ENCODE measurements around the gene ASPDH. TPM values are rescaled to one million over a fixed set of nuclear protein-coding genes. Genes with fewer than 3 reads are reported as not detected.

ASPDH gene
- polyA plus RNA-seq, 1 donor (not counting 4 experiments of a cell fraction or from before 2014, with no cell fraction given) = not detected

DNA sequence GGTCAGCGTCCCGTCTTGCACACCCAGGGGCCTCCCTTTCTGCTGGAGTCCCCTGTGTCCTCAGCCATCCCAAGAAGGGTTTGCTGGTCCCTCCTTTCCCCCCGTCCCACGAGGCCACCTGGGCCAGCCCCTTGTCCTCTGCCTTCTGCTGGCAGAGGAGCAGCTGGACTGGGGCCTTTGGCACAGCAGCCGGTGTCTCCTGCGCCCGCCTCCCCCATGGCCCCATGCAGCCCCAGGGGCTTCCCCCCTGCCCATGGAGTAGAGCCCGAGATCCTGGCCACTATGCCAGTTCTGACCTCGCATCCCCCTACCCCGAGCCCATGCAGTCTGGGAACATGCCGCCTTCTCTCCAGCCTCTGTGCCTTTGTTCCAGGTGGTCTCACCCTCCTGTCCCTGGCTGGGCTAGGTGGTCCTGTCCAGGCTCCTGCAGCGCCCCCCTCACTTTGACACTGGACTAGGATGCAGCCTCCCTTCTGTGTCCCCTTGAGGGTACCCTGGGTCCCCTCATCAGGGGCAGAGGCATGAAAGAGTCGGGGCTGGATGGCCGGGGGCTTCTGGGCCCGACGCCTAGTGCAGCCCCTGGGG, 31.4 kb downstream of the ASPDH start:
- dilution Hi-C loops (cut with MboI; ENCODE audit: extremely low pct_ligation_motif_present, low sequenced_read_pairs) = no loop called here
- Histone ChIP-seq H3K4me3 (ENCODE audit: control insufficient read depth in 2 of 3, extremely low read depth in 1 of 3, insufficient read depth in 2 of 3, low read depth in 1 of 3, low read length in 3 of 3) (no peak overlapping the region), H3K27me3 (ENCODE audit: control insufficient read depth, extremely low read depth, insufficient read depth, low read length) (peaks cover 4% of the 10 kb centered on the region), H3K79me2 (ENCODE audit: control insufficient read depth, insufficient read depth, low read length) (peaks cover 15% of the 10 kb centered on the region), H4K20me1 (ENCODE audit: control insufficient read depth, extremely low read depth, insufficient read depth, low read length) (peaks cover 4% of the 10 kb centered on the region), H3K36me3 (ENCODE audit: control insufficient read depth in 2 of 2, extremely low read depth in 1 of 2, insufficient read depth in 2 of 2, low read length in 2 of 2) (peaks cover 7 to 25% of the 10 kb centered on the region in 2 experiments), H3K4me2 (ENCODE audit: control insufficient read depth, extremely low read depth, insufficient read depth, low read depth, low read length) (no peak overlapping the region), H3K27ac (ENCODE audit: control insufficient read depth, insufficient read depth, low read length) (no peak overlapping the region), H3K9me1 (ENCODE audit: control insufficient read depth, extremely low read depth, insufficient read depth, low read length) (peaks cover 2% of the 10 kb centered on the region), H3K4me1 (ENCODE audit: control insufficient read depth, extremely low read depth, insufficient read depth, low read length) (peaks cover 2% of the 10 kb centered on the region), H3K9me3 (ENCODE audit: control insufficient read depth, low read depth, low read length) (no peaks in the 10 kb centered on the region), H2AFZ (ENCODE audit: control insufficient read depth, low read length) (no peak overlapping the region), H3K9ac (ENCODE audit: control insufficient read depth, extremely low read depth, insufficient read depth, low read length) (no peak overlapping the region)
- FAIRE-seq = no peak
- DNase-seq (ENCODE audit: low read depth, low spot score) = no peak
- TF ChIP-seq EZH2 (IDR thresholded peaks at IDR 0.05; ENCODE audit: low read length) = no peak

DNA sequence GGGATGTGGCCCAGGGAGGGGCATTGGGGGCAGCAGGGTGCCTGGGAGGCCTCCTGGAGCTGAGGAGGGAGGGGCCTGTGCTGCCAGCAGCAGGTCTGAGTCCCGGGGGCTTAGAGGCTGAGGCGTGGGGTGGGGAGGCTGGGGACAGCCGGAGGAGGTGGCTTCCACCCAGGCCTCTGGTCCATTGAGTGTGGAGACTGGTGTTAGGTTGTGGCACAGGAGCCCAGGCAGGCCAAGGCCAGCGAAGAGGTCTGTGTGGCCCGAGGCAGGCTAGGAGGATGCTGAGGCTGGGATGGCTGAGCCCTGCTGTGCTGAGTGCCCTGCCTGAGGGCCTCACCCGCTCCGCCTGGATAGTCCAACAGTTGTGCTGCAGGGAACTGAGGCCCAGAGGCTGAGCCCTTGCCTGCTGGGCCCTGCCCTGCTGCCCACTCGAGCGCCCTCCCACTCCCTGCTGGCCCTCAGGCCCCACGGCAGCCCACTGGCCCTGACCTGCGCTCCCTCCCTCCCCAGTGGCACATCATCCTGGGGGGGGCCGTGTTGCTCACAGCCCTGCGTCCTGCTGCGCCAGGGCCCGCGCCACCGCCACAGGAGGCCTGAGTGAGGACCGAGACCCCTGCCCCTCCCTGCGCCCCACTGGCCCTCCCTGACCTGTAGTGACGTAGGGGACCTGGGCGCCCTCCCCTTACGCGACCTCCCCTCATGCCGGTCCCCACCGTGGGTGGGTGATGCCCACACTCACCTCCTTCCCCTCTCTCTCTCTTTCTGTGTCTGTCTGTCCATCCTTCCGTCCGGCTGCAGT, 32.2 kb downstream of the ASPDH start:
- no peak for TF ChIP-seq EZH2 (IDR thresholded peaks at IDR 0.05; ENCODE audit: low read length)
- TF ChIP-seq, protein P1, sequence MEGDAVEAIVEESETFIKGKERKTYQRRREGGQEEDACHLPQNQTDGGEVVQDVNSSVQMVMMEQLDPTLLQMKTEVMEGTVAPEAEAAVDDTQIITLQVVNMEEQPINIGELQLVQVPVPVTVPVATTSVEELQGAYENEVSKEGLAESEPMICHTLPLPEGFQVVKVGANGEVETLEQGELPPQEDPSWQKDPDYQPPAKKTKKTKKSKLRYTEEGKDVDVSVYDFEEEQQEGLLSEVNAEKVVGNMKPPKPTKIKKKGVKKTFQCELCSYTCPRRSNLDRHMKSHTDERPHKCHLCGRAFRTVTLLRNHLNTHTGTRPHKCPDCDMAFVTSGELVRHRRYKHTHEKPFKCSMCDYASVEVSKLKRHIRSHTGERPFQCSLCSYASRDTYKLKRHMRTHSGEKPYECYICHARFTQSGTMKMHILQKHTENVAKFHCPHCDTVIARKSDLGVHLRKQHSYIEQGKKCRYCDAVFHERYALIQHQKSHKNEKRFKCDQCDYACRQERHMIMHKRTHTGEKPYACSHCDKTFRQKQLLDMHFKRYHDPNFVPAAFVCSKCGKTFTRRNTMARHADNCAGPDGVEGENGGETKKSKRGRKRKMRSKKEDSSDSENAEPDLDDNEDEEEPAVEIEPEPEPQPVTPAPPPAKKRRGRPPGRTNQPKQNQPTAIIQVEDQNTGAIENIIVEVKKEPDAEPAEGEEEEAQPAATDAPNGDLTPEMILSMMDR (optimal IDR thresholded peaks at IDR 0.05 in 1 of 3, IDR thresholded peaks at IDR 0.05 in 1 of 3, conservative IDR thresholded peaks at IDR 0.05 in 1 of 3; ENCODE audit: extremely low read depth in 1 of 3, insufficient read depth in 2 of 3, low read length in 3 of 3) = no peak
- Histone ChIP-seq H4K20me1 (ENCODE audit: control insufficient read depth, extremely low read depth, insufficient read depth, low read length) (peaks cover 6% of the 10 kb centered on the region), H3K4me2 (ENCODE audit: control insufficient read depth, extremely low read depth, insufficient read depth, low read depth, low read length) (no peak overlapping the region), H3K4me1 (ENCODE audit: control insufficient read depth, extremely low read depth, insufficient read depth, low read length) (peaks cover 6% of the 10 kb centered on the region), H3K9me1 (ENCODE audit: control insufficient read depth, extremely low read depth, insufficient read depth, low read length) (peaks cover 2% of the 10 kb centered on the region), H3K36me3 (ENCODE audit: control insufficient read depth in 2 of 2, extremely low read depth in 1 of 2, insufficient read depth in 2 of 2, low read length in 2 of 2) (peaks cover 7 to 25% of the 10 kb centered on the region in 2 experiments), H3K27ac (ENCODE audit: control insufficient read depth, insufficient read depth, low read length) (no peak overlapping the region), H2AFZ (ENCODE audit: control insufficient read depth, low read length) (no peak overlapping the region), H3K9me3 (ENCODE audit: control insufficient read depth, low read depth, low read length) (no peaks in the 10 kb centered on the region), H3K27me3 (ENCODE audit: control insufficient read depth, extremely low read depth, insufficient read depth, low read length) (no peaks in the 10 kb centered on the region), H3K79me2 (ENCODE audit: control insufficient read depth, insufficient read depth, low read length) (peaks cover 19% of the 10 kb centered on the region), H3K4me3 (ENCODE audit: control insufficient read depth in 2 of 3, extremely low read depth in 1 of 3, insufficient read depth in 2 of 3, low read depth in 1 of 3, low read length in 3 of 3) (no peak overlapping the region), H3K9ac (ENCODE audit: control insufficient read depth, extremely low read depth, insufficient read depth, low read length) (no peak overlapping the region)
- dilution Hi-C loops (cut with MboI; ENCODE audit: extremely low pct_ligation_motif_present, low sequenced_read_pairs) = no loop called here
- no peak for DNase-seq (ENCODE audit: low read depth, low spot score)
- FAIRE-seq = no peak

Data from keratinocyte (primary cell).